DOHH2 (cell line): ENCODE data around the gene BHLHE41.

Experiments
- CTCF ChIP-seq: fragments of 200-600 bp; sonication (generic); IDR thresholded peaks from one replicate; pipeline ENCODE4 v1.5.1; 2014; ENCODE audit warnings: antibody characterized with exemption, mild to moderate bottlenecking, low read depth, low read length; ENCODE audit not compliant: poor library complexity, severe bottlenecking
- EZH2phosphoT487 ChIP-seq: fragments of 200-600 bp; sonication (generic); IDR thresholded peaks from 2 replicates; pipeline ENCODE4 v1.6.1; 2017; ENCODE audit warnings: borderline replicate concordance, mild to moderate bottlenecking, antibody characterized with exemption, low read length, moderate library complexity, mixed read lengths

- no peak for TF ChIP-seq CTCF
- no peak for TF ChIP-seq EZH2phosphoT487
Measured at GRCh38 chr12:26132866-26133265, 8.0 kb upstream of the BHLHE41 start.
